Measurements from ENCODE around the gene BCL11A. TPM values are rescaled to one million over a fixed set of nuclear protein-coding genes. Genes with fewer than 3 reads are reported as not detected.

The BCL11A gene
- total and polyA plus RNA-seq, 2 of the 13 experiments (the other 11 are each of a cell fraction or from before 2014, with no cell fraction given) = not detected

- no peak for TF ChIP-seq E2F5 (CRISPR knock-in tag; conservative IDR thresholded peaks at IDR 0.05)
- peak; percentile 90; the same call in 1 of the 2 replicates for TF ChIP-seq MIXL1 (CRISPR knock-in tag; IDR thresholded peaks at IDR 0.05)
- no peak; the same call in 1 of the 2 replicates for TF ChIP-seq YEATS4 (CRISPR knock-in tag; IDR thresholded peaks at IDR 0.05; ENCODE audit: borderline replicate concordance)
- peak; percentile 47; the same call in 1 of the 2 replicates for TF ChIP-seq TARDBP (CRISPR knock-in tag; IDR thresholded peaks at IDR 0.05)
- TF ChIP-seq MAX (IDR thresholded peaks at IDR 0.05) = no peak
- no peak for TF ChIP-seq DMAP1 (CRISPR knock-in tag; IDR thresholded peaks at IDR 0.05)
- TF ChIP-seq ZFY (CRISPR knock-in tag; IDR thresholded peaks at IDR 0.05) = peak; percentile 32; the same call in 1 of the 2 replicates
- no peak for TF ChIP-seq ZNF3 (CRISPR knock-in tag; IDR thresholded peaks at IDR 0.05)
- TF ChIP-seq KDM4B (CRISPR knock-in tag; IDR thresholded peaks at IDR 0.05) = no peak
- TF ChIP-seq USF2 (IDR thresholded peaks at IDR 0.05; ENCODE audit: low read depth, low read length) = no peak
- TF ChIP-seq USF2 (CRISPR knock-in tag; IDR thresholded peaks at IDR 0.05; ENCODE audit: borderline replicate concordance) = no peak; the same call in 1 of the 2 replicates
- no peak for TF ChIP-seq ZSCAN22 (CRISPR knock-in tag; IDR thresholded peaks at IDR 0.05)
- TF ChIP-seq BCL6 (CRISPR knock-in tag; IDR thresholded peaks at IDR 0.05) = peak; percentile 90
- no peak for TF ChIP-seq MTF2 (CRISPR knock-in tag; IDR thresholded peaks at IDR 0.05; ENCODE audit: borderline replicate concordance)
- no peak for TF ChIP-seq ELK4 (CRISPR knock-in tag; IDR thresholded peaks at IDR 0.05; ENCODE audit: borderline replicate concordance)
- TF ChIP-seq ZNF350 (CRISPR knock-in tag; IDR thresholded peaks at IDR 0.05; ENCODE audit: borderline replicate concordance, low read depth) = peak; percentile 72; the same call in 1 of the 2 replicates
- no peak for TF ChIP-seq LRRFIP1 (CRISPR knock-in tag; conservative IDR thresholded peaks at IDR 0.05)
- TF ChIP-seq AGO2 (optimal IDR thresholded peaks at IDR 0.05; ENCODE audit: low read depth, low read length) = no peak
- TF ChIP-seq ZSCAN20 (CRISPR knock-in tag; IDR thresholded peaks at IDR 0.05; ENCODE audit: borderline replicate concordance) = no peak
- no peak for TF ChIP-seq ZNF34 (CRISPR knock-in tag; IDR thresholded peaks at IDR 0.05; ENCODE audit: borderline replicate concordance)
- 0 out of 2 replicates have a peak, but pooled peaks have one; percentile 36 for TF ChIP-seq ARNT2 (CRISPR knock-in tag; IDR thresholded peaks at IDR 0.05; ENCODE audit: low read depth)
- no peak for TF ChIP-seq SMAD1 (CRISPR knock-in tag; IDR thresholded peaks at IDR 0.05; ENCODE audit: borderline replicate concordance, low read depth)
Observed at GRCh38 chr2:60480089-60480773, 73.2 kb downstream of the BCL11A start (continued).

Measured in HepG2 (cell line).